PC-9 (cell line): Measurements from ENCODE around the gene CDC42EP2. TPM values are rescaled to one million over a fixed set of nuclear protein-coding genes. Genes with fewer than 3 reads are reported as not detected.
A peak's percentile ranks its signal among the peaks of the same experiment; 100 is the strongest.

ENCODE experiments used
- BruUV-seq: library from RNA; stranded (reverse); fragments of 400-500 nt; replicated peaks from 2 replicates; lab custom pipeline; 2021; lab: Mats Ljungman, UMichigan
- CTCF ChIA-PET: fragments of 300-600 bp; sonication (Branson Sonifier 250); formaldehyde crosslinking; loops from one replicate; lab custom pipeline; 2022; ENCODE audit warnings: antibody characterized with exemption; lab: Charles Lee
- POLR2A ChIA-PET: fragments of 300-600 bp; sonication (Branson Sonifier 250); formaldehyde crosslinking; loops from one replicate; lab custom pipeline; 2022; ENCODE audit warnings: antibody characterized with exemption; ENCODE audit not compliant: unreplicated experiment; lab: Charles Lee
- DNase-seq, 2 experiments: peaks; one replicate each; pipeline versions ENCODE4 v3.0.0 to v3.0.0-alpha.2; 2015 to 2022; ENCODE audit warnings: mixed read lengths in 1 of 2
- H2AFZ ChIP-seq: fragments of 200-600 bp; sonication (generic); 2 replicates; pipeline ENCODE4 v1.8.1; 2017; ENCODE audit warnings: antibody characterized with exemption
- H3F3A ChIP-seq: fragments of 200-600 bp; sonication (generic); 2 replicates; pipeline ENCODE4 v1.8.1; 2017; ENCODE audit warnings: antibody characterized with exemption, mild to moderate bottlenecking, low read depth; ENCODE audit not compliant: insufficient read depth
- H3K27ac ChIP-seq: fragments of 200-600 bp; sonication (generic); 2 replicates; pipeline ENCODE4 v1.6.1; 2016; ENCODE audit warnings: mixed run types
- H3K27me3 ChIP-seq: fragments of 200-600 bp; sonication (generic); 2 replicates; pipeline ENCODE4 v1.6.1; 2016; ENCODE audit warnings: low read depth, mixed run types; ENCODE audit not compliant: insufficient read depth
- H3K36me3 ChIP-seq: fragments of 200-600 bp; sonication (generic); 2 replicates; pipeline ENCODE4 v1.6.1; 2016; ENCODE audit warnings: low read depth, mixed run types
- H3K4me1 ChIP-seq: fragments of 200-600 bp; sonication (generic); replicated peaks from 2 replicates; pipeline ENCODE4 v1.6.1; 2016; ENCODE audit warnings: mixed run types; ENCODE audit not compliant: insufficient read depth
- H3K4me2 ChIP-seq: fragments of 200-600 bp; sonication (generic); 2 replicates; pipeline ENCODE4 v1.6.1; 2017; ENCODE audit warnings: mixed run types
- H3K4me3 ChIP-seq: fragments of 200-600 bp; sonication (generic); 2 replicates; pipeline ENCODE4 v1.6.1; 2016; ENCODE audit warnings: mixed run types
- H3K79me2 ChIP-seq: fragments of 200-600 bp; sonication (generic); 2 replicates; pipeline ENCODE4 v1.6.1; 2017; ENCODE audit warnings: low read depth, mixed run types
- H3K9me2 ChIP-seq: fragments of 200-600 bp; sonication (generic); 2 replicates; pipeline ENCODE4 v1.8.1; 2017; ENCODE audit warnings: mild to moderate bottlenecking; ENCODE audit not compliant: insufficient read depth
- H3K9me3 ChIP-seq: fragments of 200-600 bp; sonication (generic); 2 replicates; pipeline ENCODE4 v1.8.1; 2016; ENCODE audit warnings: low read depth; ENCODE audit not compliant: insufficient read depth
- H4K20me1 ChIP-seq: fragments of 200-600 bp; sonication (generic); 2 replicates; pipeline ENCODE4 v1.8.1; 2017; ENCODE audit not compliant: insufficient read depth
- CTCF ChIP-seq: fragments of 200-600 bp; sonication (generic); conservative IDR thresholded peaks from 2 replicates; pipeline ENCODE4 v1.6.1; 2017; ENCODE audit warnings: mixed run types, antibody characterized with exemption, mild to moderate bottlenecking, moderate library complexity
- EZH2 ChIP-seq: fragments of 200-600 bp; sonication (generic); IDR thresholded peaks from 2 replicates; pipeline ENCODE4 v1.8.0; 2017; ENCODE audit warnings: antibody characterized with exemption, low read depth
- intact Hi-C: fragments of 100-400 bp; cut with micrococcal nuclease; formaldehyde crosslinking; loops from one replicate; pipeline ENCODE4 v1.10.0; 2022; ENCODE audit not compliant: unreplicated experiment
- total RNA-seq: library from RNA; stranded (reverse); gene quantifications from 2 replicates; pipeline ENCODE4 v1.2.3, GENCODE V29; 2021

CDC42EP2 gene
- total RNA-seq, 1 experiment from 2014 or later: 20.8 TPM

GRCh38 chr11:65309006-65309405, 5.7 kb upstream of the CDC42EP2 start:
- CTCF ChIA-PET: interaction anchor here (0.6 kb wide), 1 partner anchor 34 kb away, joined by 5 read pairs; no protein-coding TSS in a partner anchor
- Histone ChIP-seq H3K4me2 (peak overlapping the region; percentile 48; the same call in 1 of the 2 replicates), H4K20me1 (no peaks in the 10 kb centered on the region), H3K79me2 (peaks cover 7% of the 10 kb centered on the region; the same call in 1 of the 2 replicates), H3K9me2 (no peaks in the 10 kb centered on the region), H3K36me3 (no peaks in the 10 kb centered on the region), H3K27me3 (no peaks in the 10 kb centered on the region), H3K9me3 (no peaks in the 10 kb centered on the region), H3K4me1 (peaks cover 55% of the 10 kb centered on the region), H2AFZ (no peak overlapping the region), H3F3A (peaks cover 55% of the 10 kb centered on the region), H3K4me3 (no peak overlapping the region), H3K27ac (no peak overlapping the region)
- BruUV-seq: no TSS peak
- DNase-seq: peak in 1 of 2 experiments; percentile 18
- TF ChIP-seq CTCF: no peak
- TF ChIP-seq EZH2: no peak
- intact Hi-C loops: no loop called here
- POLR2A ChIA-PET: no interaction called here

GRCh38 chr11:65310215-65310614, 4.5 kb upstream of the CDC42EP2 start:
- CTCF ChIA-PET: interaction anchor here (0.6 to 1.4 kb wide), 3 partner anchors 19 to 35 kb away, joined by 4 to 5 read pairs (median 5); no protein-coding TSS in a partner anchor
- H3K36me3 ChIP-seq: no peaks in the 10 kb centered on the region
- H4K20me1 ChIP-seq: no peaks in the 10 kb centered on the region
- H2AFZ ChIP-seq: no peak overlapping the region
- POLR2A ChIA-PET: interaction anchor here (0.7 kb wide), 1 partner anchor 25 kb away, joined by 5 read pairs; no protein-coding TSS in a partner anchor
- H3K27ac ChIP-seq: peak overlapping the region; percentile 60; the same call in 1 of the 2 replicates
- H3K4me1 ChIP-seq: peaks cover 58% of the 10 kb centered on the region
- H3K9me3 ChIP-seq: no peaks in the 10 kb centered on the region
- no TSS peak for BruUV-seq
- DNase-seq: peak in 1 of 2 experiments; percentile 30
- intact Hi-C loops: no loop called here
- H3K79me2 ChIP-seq: peaks cover 11% of the 10 kb centered on the region; the same call in 1 of the 2 replicates
- H3K4me2 ChIP-seq: peak overlapping the region; percentile 58
- no peak overlapping the region for H3K4me3 ChIP-seq
- H3F3A ChIP-seq: peaks cover 58% of the 10 kb centered on the region
- no peaks in the 10 kb centered on the region for H3K9me2 ChIP-seq
- H3K27me3 ChIP-seq: no peaks in the 10 kb centered on the region
- no peak for TF ChIP-seq EZH2
- no peak for TF ChIP-seq CTCF

GRCh38 chr11:65310736-65311135, 3.9 kb upstream of the CDC42EP2 start:
- ChIA-PET CTCF (interaction anchor here (0.6 to 1.4 kb wide), 3 partner anchors 19 to 36 kb away, joined by 4 to 5 read pairs (median 5); no protein-coding TSS in a partner anchor), POLR2A (interaction anchor here (0.6 to 0.7 kb wide), 5 partner anchors 9 to 193 kb away, joined by 3 to 17 read pairs (median 3); no protein-coding TSS in a partner anchor)
- H3K4me1 ChIP-seq: peaks cover 58% of the 10 kb centered on the region
- DNase-seq: peak; percentile 31 to 58
- H3K4me2 ChIP-seq: peak overlapping the region; percentile 58
- peaks cover 58% of the 10 kb centered on the region for H3F3A ChIP-seq
- no peaks in the 10 kb centered on the region for H3K9me3 ChIP-seq
- H2AFZ ChIP-seq: no peak overlapping the region
- H3K36me3 ChIP-seq: no peaks in the 10 kb centered on the region
- no peak for TF ChIP-seq CTCF
- H3K27ac ChIP-seq: peak overlapping the region; percentile 60
- H4K20me1 ChIP-seq: no peaks in the 10 kb centered on the region
- H3K4me3 ChIP-seq: no peak overlapping the region
- H3K27me3 ChIP-seq: no peaks in the 10 kb centered on the region
- intact Hi-C loops: no loop called here
- H3K79me2 ChIP-seq: peaks cover 16% of the 10 kb centered on the region
- no TSS peak for BruUV-seq
- no peaks in the 10 kb centered on the region for H3K9me2 ChIP-seq
